H9 (cell line): ENCODE measurements around the gene PAIP2. TPM values are rescaled to one million over a fixed set of nuclear protein-coding genes. Genes with fewer than 3 reads are reported as not detected.

Experiments used
- DNase-seq: peaks from one replicate; pipeline ENCODE4 v3.0.0-alpha.2; 2017
- H2AFZ ChIP-seq: one replicate; pipeline ENCODE4 v1.6.1; 2013; ENCODE audit warnings: mild to moderate bottlenecking, low read length, control low read depth, moderate library complexity
- H2AK5ac ChIP-seq: 2 replicates; pipeline ENCODE4 v1.6.1; 2013; ENCODE audit warnings: low read length, control low read depth, mixed read lengths; ENCODE audit not compliant: insufficient read length
- H2BK120ac ChIP-seq: one replicate; pipeline ENCODE4 v1.6.1; 2013; ENCODE audit warnings: low read depth, mild to moderate bottlenecking, low read length, control low read depth, inconsistent platforms; ENCODE audit not compliant: poor library complexity, severe bottlenecking
- H2BK12ac ChIP-seq: 2 replicates; pipeline ENCODE4 v1.6.1; 2013; ENCODE audit warnings: low read length, control low read depth, mixed read lengths, low read depth; ENCODE audit not compliant: insufficient read length
- H2BK15ac ChIP-seq: 2 replicates; pipeline ENCODE4 v1.6.1; 2013; ENCODE audit warnings: low read depth, low read length, control low read depth
- H2BK20ac ChIP-seq: one replicate; pipeline ENCODE4 v1.6.1; 2013; ENCODE audit warnings: low read depth, mild to moderate bottlenecking, low read length, control low read depth, inconsistent platforms; ENCODE audit not compliant: poor library complexity, severe bottlenecking
- H2BK5ac ChIP-seq: 2 replicates; pipeline ENCODE4 v1.6.1; 2013; ENCODE audit warnings: low read length, control low read depth, mixed read lengths; ENCODE audit not compliant: insufficient read length
- H3K14ac ChIP-seq: 2 replicates; pipeline ENCODE4 v1.6.1; 2013; ENCODE audit warnings: low read length, control low read depth; ENCODE audit not compliant: insufficient read depth
- H3K18ac ChIP-seq: 2 replicates; pipeline ENCODE4 v1.6.1; 2013; ENCODE audit warnings: low read depth, mild to moderate bottlenecking, mixed read lengths, low read length, control low read depth; ENCODE audit not compliant: insufficient read length
- H3K23ac ChIP-seq: 2 replicates; pipeline ENCODE4 v1.6.1; 2013; ENCODE audit warnings: low read length, control low read depth, mixed read lengths, low read depth; ENCODE audit not compliant: insufficient read length
- H3K23me2 ChIP-seq: 2 replicates; pipeline ENCODE4 v1.6.1; 2013; ENCODE audit warnings: low read depth, mild to moderate bottlenecking, mixed read lengths, low read length, control low read depth; ENCODE audit not compliant: insufficient read length, poor library complexity, severe bottlenecking
- H3K27ac ChIP-seq: 2 replicates; pipeline ENCODE4 v1.5.1; 2013; ENCODE audit warnings: low read length, control low read depth, mixed read lengths, low read depth; ENCODE audit not compliant: insufficient read length
- H3K27me3 ChIP-seq: 2 replicates; pipeline ENCODE4 v1.6.1; 2013; ENCODE audit warnings: low read length, control low read depth, inconsistent platforms; ENCODE audit not compliant: insufficient read depth
- H3K4ac ChIP-seq: 2 replicates; pipeline ENCODE4 v1.6.1; 2013; ENCODE audit warnings: low read depth, mild to moderate bottlenecking, control low read depth, inconsistent platforms, low read length, moderate library complexity
- H3K4me1 ChIP-seq: 2 replicates; pipeline ENCODE4 v1.6.1; 2013; ENCODE audit warnings: low read length, control low read depth, inconsistent platforms; ENCODE audit not compliant: insufficient read depth
- H3K4me2 ChIP-seq: 2 replicates; pipeline ENCODE4 v1.6.1; 2013; ENCODE audit warnings: low read length, control low read depth, mixed read lengths; ENCODE audit not compliant: insufficient read length, insufficient read depth
- H3K56ac ChIP-seq: 2 replicates; pipeline ENCODE4 v1.6.1; 2013; ENCODE audit warnings: low read depth, mild to moderate bottlenecking, mixed read lengths, low read length, control low read depth; ENCODE audit not compliant: insufficient read length
- H3K79me1 ChIP-seq: 2 replicates; pipeline ENCODE4 v1.6.1; 2013; ENCODE audit warnings: low read depth, mild to moderate bottlenecking, moderate library complexity, low read length, control low read depth, inconsistent platforms; ENCODE audit not compliant: insufficient read depth, poor library complexity, severe bottlenecking
- H3K79me2 ChIP-seq: 2 replicates; pipeline ENCODE4 v1.6.1; 2013; ENCODE audit warnings: low read length, control low read depth, inconsistent platforms; ENCODE audit not compliant: insufficient read depth
- H3K9ac ChIP-seq: 2 replicates; pipeline ENCODE4 v1.6.1; 2013; ENCODE audit warnings: low read length, control low read depth, mixed read lengths; ENCODE audit not compliant: insufficient read length; ENCODE audit errors: extremely low read depth
- H3K9me3 ChIP-seq: one replicate; pipeline ENCODE4 v1.6.1; 2013; ENCODE audit warnings: low read depth, low read length, inconsistent platforms; ENCODE audit not compliant: control insufficient read depth
- H3T11ph ChIP-seq: one replicate; pipeline ENCODE4 v1.6.1; 2013; ENCODE audit warnings: mild to moderate bottlenecking, low read length, control low read depth, inconsistent platforms
- H4K20me1 ChIP-seq: one replicate; pipeline ENCODE4 v1.6.1; 2013; ENCODE audit not compliant: control insufficient read depth, insufficient read length, insufficient read depth
- H4K5ac ChIP-seq: 2 replicates; pipeline ENCODE4 v1.6.1; 2013; ENCODE audit warnings: low read depth, mild to moderate bottlenecking, mixed read lengths, low read length, control low read depth; ENCODE audit not compliant: insufficient read length
- H4K8ac ChIP-seq: replicated peaks from 2 replicates; pipeline ENCODE4 v1.6.1; 2013; ENCODE audit warnings: low read length, control low read depth, mixed read lengths, low read depth; ENCODE audit not compliant: insufficient read length
- H4K91ac ChIP-seq: 2 replicates; pipeline ENCODE4 v1.6.1; 2013; ENCODE audit warnings: low read depth, mild to moderate bottlenecking, moderate library complexity, mixed read lengths, low read length, control low read depth; ENCODE audit not compliant: insufficient read length
- H3K27ac Mint-ChIP-seq, 3 experiments: 2 replicates in 2 of 3; 3 replicates in 1 of 3; pipeline ENCODE4 v1.8.0; 2020 to 2021; ENCODE audit warnings: mixed read lengths in 3 of 3, mild to moderate bottlenecking in 1 of 3, moderate library complexity in 1 of 3
- H3K27me3 Mint-ChIP-seq: 2 replicates; pipeline ENCODE4 v1.8.0; 2021; ENCODE audit warnings: low read depth, mild to moderate bottlenecking, moderate library complexity, mixed read lengths
- H3K36me3 Mint-ChIP-seq, 3 experiments: 2 replicates in 2 of 3; 3 replicates in 1 of 3; pipeline ENCODE4 v1.8.0; 2020 to 2021; ENCODE audit warnings: low read depth in 3 of 3, mixed read lengths in 3 of 3; ENCODE audit not compliant: insufficient read depth in 1 of 3
- H3K4me1 Mint-ChIP-seq, 2 experiments: 2 replicates each; pipeline ENCODE4 v1.8.0; 2020; ENCODE audit warnings: mixed read lengths in 2 of 2
- H3K4me3 Mint-ChIP-seq, 2 experiments: 2 replicates in 1 of 2; 3 replicates in 1 of 2; pipeline ENCODE4 v1.8.0; 2020 to 2021; ENCODE audit warnings: mild to moderate bottlenecking in 2 of 2, mixed read lengths in 2 of 2, moderate library complexity in 1 of 2
- H3K9me3 Mint-ChIP-seq, 2 experiments: 2 replicates in 1 of 2; 3 replicates in 1 of 2; pipeline ENCODE4 v1.8.0; 2020; ENCODE audit warnings: mild to moderate bottlenecking in 2 of 2, mixed read lengths in 2 of 2, moderate library complexity in 1 of 2
- CTCF ChIP-seq: fragments of 200-600 bp; sonication (generic); conservative IDR thresholded peaks from 3 replicates; pipeline ENCODE4 v1.8.0; 2021; ENCODE audit warnings: antibody characterized with exemption, mild to moderate bottlenecking
- WGBS: extraction: QIAGEN DNeasy Blood & Tissue Kit; methylation state at CpG from one replicate; pipeline ENCODE4 v1.1.7; 2013; ENCODE audit warnings: missing lambda C conversion rate, low lambda C conversion rate, mixed read lengths; ENCODE audit not compliant: insufficient read length; ENCODE audit errors: extremely low coverage; 5-methylcytosine and 5-hydroxymethylcytosine counted together
- total RNA-seq: library from RNA; stranded (reverse); gene quantifications from 2 replicates; pipeline ENCODE4 v1.2.1, GENCODE V29; 2021

The PAIP2 gene
- total RNA-seq, 1 experiment from 2014 or later, result 121 TPM

- Histone ChIP-seq H3K56ac (no peak overlapping the region), H3K9me3 (no peaks in the 10 kb centered on the region), H2BK120ac (no peak overlapping the region), H4K91ac (no peak overlapping the region), H2BK5ac (no peak overlapping the region), H3K4ac (no peak overlapping the region), H3K4me1 (no peaks in the 10 kb centered on the region), H4K20me1 (no peaks in the 10 kb centered on the region), H2AK5ac (no peak overlapping the region), H3K9ac (no peak overlapping the region), H2BK20ac (no peak overlapping the region), H3K4me2 (no peak overlapping the region), H4K5ac (no peak overlapping the region), H3K23ac (no peak overlapping the region), H2AFZ (no peak overlapping the region), H3K14ac (no peak overlapping the region), H3K23me2 (no peaks in the 10 kb centered on the region), H3K79me1 (no peaks in the 10 kb centered on the region), H2BK15ac (no peak overlapping the region), H3T11ph (no peak overlapping the region), H3K27ac (no peak overlapping the region), H3K18ac (no peak overlapping the region), H3K27me3 (no peaks in the 10 kb centered on the region), H3K79me2 (no peaks in the 10 kb centered on the region), H4K8ac (no peak overlapping the region), H2BK12ac (no peak overlapping the region)
- WGBS, result no CpG with 5 or more reads among the region's 6 CpGs
- peaks cover 3 to 7% of the 10 kb centered on the region in 2 experiments; a peak in 3 of 4 replicates for H3K4me1 Mint-ChIP-seq
- H3K4me3 Mint-ChIP-seq, result no peak overlapping the region
- peaks cover 0 to 40% (median 32%) of the 10 kb centered on the region in 3 experiments; a peak in 5 of 7 replicates for H3K36me3 Mint-ChIP-seq
- H3K27ac Mint-ChIP-seq, result no peak overlapping the region
- no peak for DNase-seq
- H3K27me3 Mint-ChIP-seq, result no peaks in the 10 kb centered on the region; the same call in 1 of the 2 replicates
- no peaks in the 10 kb centered on the region for H3K9me3 Mint-ChIP-seq
- no peak for TF ChIP-seq CTCF
Measured at GRCh38 chr5:139413963-139414362, 72.3 kb downstream of the PAIP2 start.
